ENCODE results near the gene FERMT3. TPM values are rescaled to one million over a fixed set of nuclear protein-coding genes. Genes with fewer than 3 reads are reported as not detected.

FERMT3 gene
- polyA plus RNA-seq, 3 donors: 289 to 421 (median 310) TPM

DNA sequence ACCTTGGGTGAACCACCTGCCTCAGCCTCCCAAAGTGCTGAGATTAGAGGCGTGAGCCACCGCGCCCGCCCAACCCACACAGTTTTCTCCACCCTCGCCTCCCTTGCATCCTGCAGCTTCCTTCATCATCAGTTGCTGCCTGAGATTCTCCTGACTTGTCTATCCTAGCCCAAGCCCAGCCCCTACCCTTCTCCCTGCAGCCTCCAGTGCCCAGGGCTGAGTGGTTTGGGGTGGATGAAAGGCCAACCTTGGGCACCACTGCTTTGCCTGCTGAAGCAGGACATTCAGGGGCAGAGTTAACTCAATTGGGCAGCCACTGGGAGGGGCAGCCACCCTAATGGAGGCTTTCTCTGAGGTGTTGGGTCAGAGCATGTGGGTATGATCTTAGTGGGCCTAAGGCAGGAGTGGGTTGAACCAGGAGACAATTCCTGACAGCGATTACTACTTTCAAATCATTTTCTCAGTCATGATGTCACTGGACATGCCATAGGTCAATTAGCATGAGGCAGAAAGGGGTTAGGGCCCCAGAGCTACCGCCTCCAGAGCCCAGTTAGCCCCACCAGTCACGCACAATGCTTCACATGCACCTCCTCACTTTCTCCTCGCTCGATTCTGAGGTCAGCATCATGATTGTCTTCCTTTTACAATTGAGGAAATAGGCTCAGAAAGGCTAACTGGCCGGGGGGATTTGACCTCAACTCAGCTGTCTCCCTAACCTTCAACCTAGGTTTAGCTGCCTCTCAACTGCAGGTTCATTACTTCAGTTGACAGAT is 33.3 kb downstream of the FERMT3 start:
- Mint-ChIP-seq H3K9me3 (no peaks in the 10 kb centered on the region), H3K27ac (peak overlapping the region; percentile 100), H3K4me3 (peak overlapping the region; percentile 87 to 92), H3K36me3 (peaks cover 22 to 24% of the 10 kb centered on the region in 2 donors), H3K27me3 (ENCODE audit: low read depth in 3 of 3) (peaks cover 2 to 9% (median 7%) of the 10 kb centered on the region in 3 donors), H3K4me1 (peaks cover 55% of the 10 kb centered on the region)
- Histone ChIP-seq H2AFZ (ENCODE audit: insufficient read depth, low read depth, low read length, poor library complexity, severe bottlenecking) (no peak overlapping the region), H3K4me1 (ENCODE audit: control insufficient read depth in 1 of 2, insufficient read depth in 2 of 2, low read length in 2 of 2) (peaks cover 60 to 75% of the 10 kb centered on the region in 2 donors), H3K36me3 (replicated peaks in 1 of 2; ENCODE audit: control insufficient read depth in 1 of 2, insufficient read depth in 2 of 2, low read length in 2 of 2) (peaks cover 10 to 12% of the 10 kb centered on the region in 2 donors), H4K20me1 (ENCODE audit: insufficient read depth, low read length) (no peaks in the 10 kb centered on the region), H3K4me2 (replicated peaks; ENCODE audit: extremely low read depth, low read length, poor library complexity, severe bottlenecking) (peak overlapping the region; percentile 99), H3K27ac (ENCODE audit: low read depth in 1 of 2, low read length in 2 of 2) (peak overlapping the region; percentile 96 to 100), H3K9ac (ENCODE audit: insufficient read depth, low read length, poor library complexity, severe bottlenecking) (peak overlapping the region; percentile 95), H3K4me3 (replicated peaks in 1 of 3; ENCODE audit: low read depth in 2 of 3, low read length in 3 of 3) (peak overlapping the region; percentile 40 to 84 (median 41)), H3K79me2 (ENCODE audit: insufficient read depth, low read length) (peaks cover 25% of the 10 kb centered on the region), H3K27me3 (ENCODE audit: control insufficient read depth in 2 of 2, insufficient read depth in 2 of 2, low read length in 2 of 2) (no peaks in the 10 kb centered on the region), H3K9me3 (replicated peaks in 1 of 2; ENCODE audit: control insufficient read depth in 1 of 2, insufficient read depth in 1 of 2, low read length in 2 of 2) (no peaks in the 10 kb centered on the region)
- TF ChIP-seq, protein P1, sequence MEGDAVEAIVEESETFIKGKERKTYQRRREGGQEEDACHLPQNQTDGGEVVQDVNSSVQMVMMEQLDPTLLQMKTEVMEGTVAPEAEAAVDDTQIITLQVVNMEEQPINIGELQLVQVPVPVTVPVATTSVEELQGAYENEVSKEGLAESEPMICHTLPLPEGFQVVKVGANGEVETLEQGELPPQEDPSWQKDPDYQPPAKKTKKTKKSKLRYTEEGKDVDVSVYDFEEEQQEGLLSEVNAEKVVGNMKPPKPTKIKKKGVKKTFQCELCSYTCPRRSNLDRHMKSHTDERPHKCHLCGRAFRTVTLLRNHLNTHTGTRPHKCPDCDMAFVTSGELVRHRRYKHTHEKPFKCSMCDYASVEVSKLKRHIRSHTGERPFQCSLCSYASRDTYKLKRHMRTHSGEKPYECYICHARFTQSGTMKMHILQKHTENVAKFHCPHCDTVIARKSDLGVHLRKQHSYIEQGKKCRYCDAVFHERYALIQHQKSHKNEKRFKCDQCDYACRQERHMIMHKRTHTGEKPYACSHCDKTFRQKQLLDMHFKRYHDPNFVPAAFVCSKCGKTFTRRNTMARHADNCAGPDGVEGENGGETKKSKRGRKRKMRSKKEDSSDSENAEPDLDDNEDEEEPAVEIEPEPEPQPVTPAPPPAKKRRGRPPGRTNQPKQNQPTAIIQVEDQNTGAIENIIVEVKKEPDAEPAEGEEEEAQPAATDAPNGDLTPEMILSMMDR (IDR thresholded peaks at IDR 0.05): no peak
- 44% methylated on average over 8 of the region's 11 CpGs for WGBS (ENCODE audit: insufficient coverage)
- intact Hi-C loops (cut with micrococcal nuclease): loop anchor here (2.0 to 5.0 kb wide), 4 partner anchors 13 to 65 kb away; partner anchors contain the start of genes FERMT3 (in 2 of the 2), CATSPERZ (in 1 of the 2), ESRRA (in 1 of the 2) and NUDT22 (in 1 of the 2)
- peak; percentile 97 to 100 (median 98) for DNase-seq

DNA sequence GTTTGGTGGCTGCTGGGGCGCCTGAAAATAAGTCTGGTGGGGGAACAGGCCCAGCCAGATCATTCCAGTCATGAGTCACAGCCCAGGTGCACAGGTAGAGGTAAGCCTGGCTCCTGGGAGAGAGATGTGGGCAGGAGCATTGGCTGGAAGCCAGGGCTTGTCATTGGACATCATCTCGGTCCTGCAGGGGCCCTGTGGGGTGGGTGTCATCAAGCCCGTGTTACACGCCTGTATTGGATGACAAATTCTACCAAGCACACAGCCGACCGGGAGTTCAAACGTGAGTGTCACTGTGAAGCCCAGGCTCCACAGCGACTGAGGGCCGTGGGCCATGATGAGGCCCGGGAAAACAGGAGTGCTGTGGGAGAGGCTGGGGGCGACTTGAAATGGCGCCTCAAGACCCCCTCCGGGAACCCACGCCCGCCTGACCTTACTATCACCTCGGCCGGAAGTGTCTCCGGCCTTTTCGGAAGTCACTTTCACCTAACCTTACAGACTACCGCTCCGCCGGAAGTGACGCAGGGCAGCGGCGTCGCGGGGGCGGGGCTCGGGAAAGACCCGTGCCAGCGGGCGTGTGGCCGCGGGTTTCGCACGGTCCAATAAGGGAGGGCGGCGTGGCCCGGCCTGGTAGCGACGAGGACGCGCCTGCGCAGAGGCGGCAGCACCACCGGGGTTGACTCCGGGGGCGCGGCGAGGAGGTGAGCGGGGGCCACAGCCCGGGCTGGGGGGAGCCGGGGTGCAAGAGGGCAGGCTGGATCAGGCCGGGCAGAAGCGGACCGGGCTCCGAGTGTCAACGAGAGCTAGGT is 34.1 kb downstream of the FERMT3 start, which contains the start of gene FKBP2:
Gene FKBP2 (plus strand): TSS at position 661 of the 806 bp plus-strand sequence. CDS start 1,293 bp downstream, outside the sequence.
- Mint-ChIP-seq H3K9me3 (no peaks in the 10 kb centered on the region), H3K4me3 (peak within 1 kb of the TSS; percentile 87 to 92), H3K36me3 (peaks cover 22 to 24% of the 10 kb centered on the region in 2 donors), H3K4me1 (peaks cover 57% of the 10 kb centered on the region), H3K27ac (peak within 1 kb of the TSS; percentile 100), H3K27me3 (ENCODE audit: low read depth in 3 of 3) (peaks cover 0 to 5% (median 0%) of the 10 kb centered on the region in 3 donors)
- H3K4me2 ChIP-seq (replicated peaks; ENCODE audit: extremely low read depth, low read length, poor library complexity, severe bottlenecking): peak within 1 kb of the TSS; percentile 99
- no peaks in the 10 kb centered on the region for H3K9me3 ChIP-seq (replicated peaks in 1 of 2; ENCODE audit: control insufficient read depth in 1 of 2, insufficient read depth in 1 of 2, low read length in 2 of 2)
- peak within 1 kb of the TSS; percentile 96 to 100 for H3K27ac ChIP-seq (ENCODE audit: low read depth in 1 of 2, low read length in 2 of 2)
- H4K20me1 ChIP-seq (ENCODE audit: insufficient read depth, low read length): no peaks in the 10 kb centered on the region
- H3K9ac ChIP-seq (ENCODE audit: insufficient read depth, low read length, poor library complexity, severe bottlenecking): peak within 1 kb of the TSS; percentile 95
- intact Hi-C loops (cut with micrococcal nuclease): loop anchor here (2.0 to 5.0 kb wide), 4 partner anchors 14 to 64 kb away; partner anchors contain the start of genes FERMT3 (in 2 of the 2), CATSPERZ (in 1 of the 2), ESRRA (in 1 of the 2) and NUDT22 (in 1 of the 2)
- peaks cover 61 to 75% of the 10 kb centered on the region in 2 donors for H3K4me1 ChIP-seq (ENCODE audit: control insufficient read depth in 1 of 2, insufficient read depth in 2 of 2, low read length in 2 of 2)
- peak within 1 kb of the TSS; percentile 43 for H2AFZ ChIP-seq (ENCODE audit: insufficient read depth, low read depth, low read length, poor library complexity, severe bottlenecking)
- no peaks in the 10 kb centered on the region for H3K27me3 ChIP-seq (ENCODE audit: control insufficient read depth in 2 of 2, insufficient read depth in 2 of 2, low read length in 2 of 2)
- TF ChIP-seq, protein P1 (IDR thresholded peaks at IDR 0.05): no peak
- peaks cover 10 to 12% of the 10 kb centered on the region in 2 donors for H3K36me3 ChIP-seq (replicated peaks in 1 of 2; ENCODE audit: control insufficient read depth in 1 of 2, insufficient read depth in 2 of 2, low read length in 2 of 2)
- 1% methylated on average over 50 of the region's 58 CpGs for WGBS (ENCODE audit: insufficient coverage)
- peaks cover 33% of the 10 kb centered on the region for H3K79me2 ChIP-seq (ENCODE audit: insufficient read depth, low read length)
- peak within 1 kb of the TSS; percentile 54 to 84 (median 81) for H3K4me3 ChIP-seq (replicated peaks in 1 of 3; ENCODE audit: low read depth in 2 of 3, low read length in 3 of 3)
- peak; percentile 98 to 99 (median 99) for DNase-seq

Measured in CD14-positive monocyte (primary cell).